HEK293T (cell line): ENCODE results near the gene VAMP2.

ENCODE experiments used
- FOXK2 ChIP-seq: fragments of 450-650 bp; IDR thresholded peaks from 2 replicates; pipeline ENCODE4 v1.6.1; 2016; ENCODE audit warnings: mild to moderate bottlenecking
- LEF1 ChIP-seq: fragments of 450-650 bp; IDR thresholded peaks from 2 replicates; pipeline ENCODE4 v1.6.1; 2017; ENCODE audit warnings: mild to moderate bottlenecking, borderline replicate concordance
- SP1 ChIP-seq: fragments of 450-650 bp; IDR thresholded peaks from 2 replicates; pipeline ENCODE4 v1.6.1; 2017

GRCh38 chr17:8150194-8151119, 12.3 kb downstream of the VAMP2 start:
- TF ChIP-seq FOXK2 (no peak), SP1 (no peak), LEF1 (no peak)
